Pancreas (tissue), 10 donors: Measurements from ENCODE around the gene ANTXR2. TPM values are rescaled to one million over a fixed set of nuclear protein-coding genes. Genes with fewer than 3 reads are reported as not detected.

Experiments used
- ATAC-seq, 4 donors: fragments of 200-7000 bp; cut with Tn5 transposase; one replicate each; pipeline versions ENCODE4 v1.8.0 to v1.9.1; 2020; ENCODE audit warnings: mild to moderate bottlenecking in 4 of 4, moderate library complexity in 4 of 4
- DNase-seq, 6 donors: peaks; one replicate each; pipeline ENCODE4 v3.0.0-alpha.2; 2020
- FAIRE-seq: peaks from 2 replicates; lab custom pipeline; 2012; peaks lifted over from hg19 to GRCh38; lab: Jason Lieb, UNC
- H3K27ac ChIP-seq, 4 donors: fragments of 200-600 bp; sonication (generic); 1 replicate in 3 of 4; 2 replicates in 1 of 4; pipeline versions ENCODE4 v1.5.0 to v1.8.0; 2020
- H3K27me3 ChIP-seq, 4 donors: fragments of 200-600 bp; one replicate each; pipeline ENCODE4 v1.8.0; 2021
- H3K36me3 ChIP-seq, 3 donors: fragments of 200-600 bp; sonication (generic) in 1 of 3; one replicate each; pipeline versions ENCODE4 v1.5.0 to v1.8.0; 2020 to 2021
- H3K4me1 ChIP-seq, 3 donors: fragments of 200-600 bp; one replicate each; pipeline ENCODE4 v1.8.0; 2021
- H3K4me3 ChIP-seq, 4 donors: fragments of 200-600 bp; sonication (generic) in 2 of 4; one replicate each; pipeline versions ENCODE4 v1.5.0 to v1.8.0; 2020 to 2021
- H3K9me3 ChIP-seq, 4 donors: fragments of 200-600 bp; one replicate each; pipeline ENCODE4 v1.8.0; 2021
- CTCF ChIP-seq, 4 donors: fragments of 200-600 bp; sonication (generic) in 3 of 4; IDR thresholded peaks; one replicate each; pipeline versions ENCODE4 v1.5.0 to v1.8.0; 2021; ENCODE audit warnings: antibody characterized with exemption in 4 of 4
- WGBS, 2 donors: extraction: QIAGEN DNeasy Blood & Tissue Kit; methylation state at CpG; one replicate each; pipeline ENCODE4 v1.1.7; 2013; 5-methylcytosine and 5-hydroxymethylcytosine counted together
- intact Hi-C, 3 donors: fragments of 100-400 bp; cut with DNase I; formaldehyde crosslinking; loops; one replicate each; pipeline versions ENCODE4 v1.11.1 to v1.14.2; 2022
- polyA plus RNA-seq, 2 donors: library from polyadenylated mRNA; stranded (reverse); fragments of 200-250 nt; gene quantifications; one replicate each; pipeline ENCODE4 v1.2.3, GENCODE V29; 2013
- total RNA-seq, 6 donors: library from RNA; stranded (reverse); fragmentation: NEBNext Ultra II Directional in 4 of 6; extraction: Animal tissue kit (Norgen Biotek cat#: 25700) in 4 of 6; gene quantifications; one replicate each; pipeline versions ENCODE4 v1.2.1 to v1.2.4, GENCODE V29; 2021 to 2023
- donor health status: healthy with polysubstance abuse.
- donor health status: DM: no; HTN: no; CAD: no; lungs with moderate emphysema.
- donor health status: DM: no; HTN: no; CAD: no.
- donor health status: control.
- donor health status: control.
- donor health status: Bipolar disorder and iron deficiency.
- donor health status: DM: yes; HTN: yes; CAD: no.
- donor health status: DM: no; HTN: no; CAD: no.
- donor health status: DM: no; HTN: no; CAD: no.
- donor health status: DM: yes; HTN: yes; CAD: no.

Gene ANTXR2
- total and polyA plus RNA-seq, 8 donors, result 1.4 to 22.4 (median 4.6) TPM

DNA sequence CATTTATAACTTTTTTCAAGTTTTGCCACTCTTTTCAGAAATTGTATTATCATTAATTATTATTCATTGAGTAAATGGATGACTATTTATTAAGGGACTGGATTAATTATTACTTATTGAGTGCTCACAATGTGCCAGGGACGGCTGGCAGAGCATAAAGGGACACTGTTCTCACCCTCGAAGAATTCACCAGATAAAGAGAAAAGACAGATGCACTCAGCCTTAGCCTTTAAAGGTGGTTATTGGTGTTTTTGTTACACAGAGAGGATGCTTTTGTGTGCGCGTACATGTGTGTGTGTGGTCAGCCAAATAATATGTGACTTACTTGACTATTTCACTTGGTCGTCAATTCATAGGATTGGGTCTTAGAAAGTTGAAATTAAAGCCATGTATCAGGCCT, 187.0 kb downstream of the ANTXR2 start:
- intact Hi-C loops, result no loop called here
- no peak overlapping the region for H3K27ac ChIP-seq
- H3K36me3 ChIP-seq, result no peaks in the 10 kb centered on the region
- no peaks in the 10 kb centered on the region for H3K27me3 ChIP-seq
- no peaks in the 10 kb centered on the region for H3K4me1 ChIP-seq
- FAIRE-seq (no peak), ATAC-seq (no peak), DNase-seq (no peak)
- H3K9me3 ChIP-seq, result no peaks in the 10 kb centered on the region
- TF ChIP-seq CTCF (IDR thresholded peaks at IDR 0.05), result no peak
- 66 to 68% methylated on average over 5 of the region's 5 CpGs for WGBS, 2 donors
- no peak overlapping the region for H3K4me3 ChIP-seq

DNA sequence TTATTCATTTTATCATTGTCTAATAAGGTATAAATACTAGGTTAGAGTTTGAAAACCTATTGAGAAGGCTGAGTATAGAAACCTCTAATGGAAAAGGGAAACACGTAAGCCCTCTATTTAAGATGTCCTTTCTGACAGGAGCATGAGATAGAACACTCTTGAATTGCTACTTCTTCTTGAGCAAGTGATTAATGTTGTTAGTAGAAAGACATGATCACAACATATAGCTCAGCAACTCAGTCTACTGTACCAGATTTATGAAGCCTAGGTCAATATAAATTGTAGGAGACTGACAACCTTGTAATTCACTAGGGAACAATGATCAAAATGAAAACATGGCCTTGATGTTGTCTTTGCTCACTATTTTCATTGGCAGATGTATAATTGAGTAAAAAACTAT, 189.7 kb downstream of the ANTXR2 start:
- no peaks in the 10 kb centered on the region for H3K4me1 ChIP-seq
- H3K27me3 ChIP-seq, result no peaks in the 10 kb centered on the region
- ATAC-seq (no peak), FAIRE-seq (no peak), DNase-seq (no peak)
- no peak for TF ChIP-seq CTCF (IDR thresholded peaks at IDR 0.05)
- H3K4me3 ChIP-seq, result no peak overlapping the region
- no peaks in the 10 kb centered on the region for H3K9me3 ChIP-seq
- intact Hi-C loops, result no loop called here
- no peaks in the 10 kb centered on the region for H3K36me3 ChIP-seq
- H3K27ac ChIP-seq, result no peak overlapping the region
- 82 to 89% methylated on average over 1 of the region's 1 CpG for WGBS, 2 donors

DNA sequence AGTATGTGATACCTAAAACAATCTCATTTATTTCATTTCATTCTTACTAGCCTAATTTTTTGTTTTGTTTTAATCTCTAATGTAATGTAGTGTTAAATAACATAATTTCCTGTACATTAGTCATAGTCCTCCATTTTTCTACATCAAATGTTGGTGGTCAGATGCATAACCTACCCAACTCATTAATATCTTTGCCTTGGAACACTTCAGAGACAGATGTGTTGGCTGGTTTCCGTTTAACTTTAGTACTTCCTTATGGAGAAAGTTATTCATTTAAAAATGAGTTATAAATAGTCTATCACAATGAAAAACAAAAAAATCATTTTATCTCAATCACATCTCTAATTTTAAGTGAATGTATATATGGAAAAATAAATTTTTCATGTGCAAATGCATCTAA, 190.2 kb downstream of the ANTXR2 start:
- no peak for DNase-seq
- intact Hi-C loops, result no loop called here
- H3K4me3 ChIP-seq, result no peak overlapping the region
- FAIRE-seq, result peak; percentile 26
- no peaks in the 10 kb centered on the region for H3K27me3 ChIP-seq
- H3K27ac ChIP-seq, result no peak overlapping the region
- no peaks in the 10 kb centered on the region for H3K36me3 ChIP-seq
- TF ChIP-seq CTCF (IDR thresholded peaks at IDR 0.05), result no peak
- H3K4me1 ChIP-seq, result no peaks in the 10 kb centered on the region
- H3K9me3 ChIP-seq, result no peaks in the 10 kb centered on the region
- 29 to 31% methylated on average over 1 of the region's 1 CpG for WGBS, 2 donors
- ATAC-seq, result no peak

DNA sequence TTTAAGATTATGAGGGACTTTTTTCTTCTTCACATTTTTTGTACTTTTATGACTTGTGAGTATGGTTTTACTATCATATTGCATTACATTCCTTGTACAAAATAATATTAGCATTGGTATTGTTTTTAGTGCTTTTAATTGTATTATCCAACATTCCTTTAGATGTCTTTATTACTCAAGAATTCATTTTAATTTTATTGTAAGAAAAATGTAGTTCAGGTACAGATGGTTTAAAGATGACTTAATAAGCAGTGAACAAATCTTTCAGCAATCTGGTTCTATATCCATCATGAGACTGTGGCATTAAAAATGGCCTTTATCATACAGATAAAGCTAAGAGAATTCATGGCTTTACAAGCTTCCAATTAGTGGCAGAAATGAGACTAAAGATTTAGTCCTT, 191.6 kb downstream of the ANTXR2 start:
- FAIRE-seq (no peak), DNase-seq (no peak), ATAC-seq (no peak)
- H3K27me3 ChIP-seq, result no peaks in the 10 kb centered on the region
- intact Hi-C loops, result no loop called here
- H3K9me3 ChIP-seq, result no peaks in the 10 kb centered on the region
- H3K4me1 ChIP-seq, result no peaks in the 10 kb centered on the region
- no peak overlapping the region for H3K27ac ChIP-seq
- no peaks in the 10 kb centered on the region for H3K36me3 ChIP-seq
- no peak for TF ChIP-seq CTCF (IDR thresholded peaks at IDR 0.05)
- no peak overlapping the region for H3K4me3 ChIP-seq

DNA sequence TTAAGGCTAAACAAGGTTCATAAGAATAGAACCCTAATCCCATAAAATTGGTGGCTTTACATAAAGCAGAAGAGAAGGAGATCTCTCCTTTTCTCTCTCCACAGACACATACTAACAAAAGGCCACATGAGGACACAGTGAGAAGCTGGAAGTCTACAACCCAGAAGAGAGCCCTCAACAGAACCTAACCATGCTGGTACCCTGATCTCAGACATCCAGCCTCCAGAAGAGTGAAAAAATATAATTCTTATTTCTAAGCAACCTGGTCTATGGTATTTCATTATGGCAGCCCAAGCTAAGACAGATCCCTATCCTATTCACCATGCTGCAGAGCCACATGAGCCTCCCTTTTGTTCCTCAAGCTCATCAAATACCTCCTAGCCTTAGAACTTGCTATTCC, 195.5 kb downstream of the ANTXR2 start:
- intact Hi-C loops, result no loop called here
- TF ChIP-seq CTCF (IDR thresholded peaks at IDR 0.05), result no peak
- Histone ChIP-seq H3K27ac (no peak overlapping the region), H3K27me3 (no peaks in the 10 kb centered on the region), H3K4me3 (no peak overlapping the region), H3K9me3 (no peaks in the 10 kb centered on the region), H3K36me3 (no peaks in the 10 kb centered on the region), H3K4me1 (no peaks in the 10 kb centered on the region)
- no peak for FAIRE-seq
- DNase-seq, result no peak
- ATAC-seq, result no peak
